ENCODE results near the gene TNK1. TPM values are rescaled to one million over a fixed set of nuclear protein-coding genes. Genes with fewer than 3 reads are reported as not detected.
"Not testable (repeated sequence)": the region's sequence is repeated elsewhere in the genome, so short reads cannot be mapped to it uniquely, and the experiment has no call there.

Gene TNK1
- total and polyA plus RNA-seq, 2 experiments from 2014 or later = 8.4 to 8.9 TPM

DNA sequence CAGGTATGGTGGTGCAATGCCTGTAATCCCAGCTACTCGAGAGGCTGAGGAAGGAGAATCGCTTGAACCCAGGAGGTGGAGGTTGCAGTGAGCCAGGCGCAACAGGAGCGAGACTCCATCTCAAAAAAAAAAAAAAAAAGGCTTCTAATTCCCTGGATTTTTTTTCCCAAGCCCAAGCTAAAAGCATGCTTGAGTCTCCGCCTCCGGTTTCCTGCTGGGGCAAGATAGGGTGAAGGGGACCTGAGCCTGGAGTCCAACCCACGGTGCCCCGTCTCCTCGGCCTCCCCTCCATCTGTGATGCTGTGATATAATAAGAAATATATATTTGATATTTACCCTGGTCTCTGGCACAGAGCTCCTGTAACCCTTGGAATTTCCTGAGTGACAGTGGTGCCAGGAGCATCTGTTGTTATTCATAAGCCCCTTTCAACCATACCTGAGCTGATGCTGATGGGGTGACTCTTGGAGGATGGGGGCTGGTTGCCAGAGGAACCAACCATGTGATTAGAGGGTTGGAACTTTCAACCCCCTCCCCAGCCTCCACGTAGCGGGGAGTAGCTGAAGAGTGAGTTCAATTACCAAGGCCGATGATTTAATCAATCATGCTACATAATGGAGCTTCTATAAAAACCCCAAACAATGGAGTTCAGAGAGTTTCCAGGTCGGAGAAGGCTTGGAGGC, 12.8 kb upstream of the TNK1 start:
- Histone ChIP-seq H3K4me2 (no peak overlapping the region), H3K9me3 (ENCODE audit: low read depth) (no peaks in the 10 kb centered on the region), H3K4me1 (ENCODE audit: insufficient read depth) (no peaks in the 10 kb centered on the region), H3K79me2 (no peaks in the 10 kb centered on the region), H3K36me3 (replicated peaks; ENCODE audit: insufficient read depth, low read depth) (no peaks in the 10 kb centered on the region), H3K27ac (no peak overlapping the region), H3K9me2 (replicated peaks; ENCODE audit: insufficient read depth) (no peaks in the 10 kb centered on the region), H3K4me3 (no peak overlapping the region), H4K20me1 (ENCODE audit: insufficient read depth, poor library complexity, severe bottlenecking) (no peaks in the 10 kb centered on the region), H3K27me3 (no peaks in the 10 kb centered on the region), H2AFZ (no peak overlapping the region)
- no peak for DNase-seq (ENCODE audit: low spot score)
- 78% methylated on average over 11 of the region's 13 CpGs for WGBS (ENCODE audit: low lambda C conversion rate, missing lambda C conversion rate)
- TF ChIP-seq EZH2phosphoT487 (IDR thresholded peaks at IDR 0.05; ENCODE audit: low read depth, severe bottlenecking, unreplicated experiment) (no peak), EZH2 (IDR thresholded peaks at IDR 0.05; ENCODE audit: borderline replicate concordance) (no peak)
- TF ChIP-seq, protein P1, sequence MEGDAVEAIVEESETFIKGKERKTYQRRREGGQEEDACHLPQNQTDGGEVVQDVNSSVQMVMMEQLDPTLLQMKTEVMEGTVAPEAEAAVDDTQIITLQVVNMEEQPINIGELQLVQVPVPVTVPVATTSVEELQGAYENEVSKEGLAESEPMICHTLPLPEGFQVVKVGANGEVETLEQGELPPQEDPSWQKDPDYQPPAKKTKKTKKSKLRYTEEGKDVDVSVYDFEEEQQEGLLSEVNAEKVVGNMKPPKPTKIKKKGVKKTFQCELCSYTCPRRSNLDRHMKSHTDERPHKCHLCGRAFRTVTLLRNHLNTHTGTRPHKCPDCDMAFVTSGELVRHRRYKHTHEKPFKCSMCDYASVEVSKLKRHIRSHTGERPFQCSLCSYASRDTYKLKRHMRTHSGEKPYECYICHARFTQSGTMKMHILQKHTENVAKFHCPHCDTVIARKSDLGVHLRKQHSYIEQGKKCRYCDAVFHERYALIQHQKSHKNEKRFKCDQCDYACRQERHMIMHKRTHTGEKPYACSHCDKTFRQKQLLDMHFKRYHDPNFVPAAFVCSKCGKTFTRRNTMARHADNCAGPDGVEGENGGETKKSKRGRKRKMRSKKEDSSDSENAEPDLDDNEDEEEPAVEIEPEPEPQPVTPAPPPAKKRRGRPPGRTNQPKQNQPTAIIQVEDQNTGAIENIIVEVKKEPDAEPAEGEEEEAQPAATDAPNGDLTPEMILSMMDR (IDR thresholded peaks at IDR 0.05; ENCODE audit: poor library complexity) = no peak

DNA sequence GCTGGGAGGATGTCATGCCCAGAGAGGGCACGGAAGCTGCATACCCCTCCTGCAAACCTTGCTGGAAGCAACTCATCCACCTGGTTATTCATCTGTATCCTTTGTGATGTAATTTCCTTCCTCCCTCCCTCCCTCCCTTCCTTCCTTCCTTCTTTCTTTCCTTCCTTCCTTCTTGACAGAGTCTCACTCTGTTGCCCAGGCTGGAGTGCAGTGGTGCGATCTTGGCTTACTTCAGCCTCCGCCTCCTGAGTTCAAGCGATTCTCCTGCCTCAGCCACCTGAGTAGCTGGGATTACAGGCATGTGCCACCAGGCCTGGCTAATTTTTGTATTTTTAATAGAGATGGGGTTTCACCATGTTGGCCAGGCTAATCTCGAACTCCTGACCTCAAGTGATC, 12.3 kb upstream of the TNK1 start:
- DNase-seq (ENCODE audit: low spot score); H3K36me3 ChIP-seq (replicated peaks; ENCODE audit: insufficient read depth, low read depth); H3K27me3 ChIP-seq; H3K4me2 ChIP-seq; H3K27ac ChIP-seq; H4K20me1 ChIP-seq (ENCODE audit: insufficient read depth, poor library complexity, severe bottlenecking); H3K4me3 ChIP-seq; H2AFZ ChIP-seq; H3K79me2 ChIP-seq; H3K9me2 ChIP-seq (replicated peaks; ENCODE audit: insufficient read depth); H3K9me3 ChIP-seq (ENCODE audit: low read depth); H3K4me1 ChIP-seq (ENCODE audit: insufficient read depth): not testable (repeated sequence)
- WGBS (ENCODE audit: low lambda C conversion rate, missing lambda C conversion rate) = 96% methylated on average over 5 of the region's 5 CpGs

DNA sequence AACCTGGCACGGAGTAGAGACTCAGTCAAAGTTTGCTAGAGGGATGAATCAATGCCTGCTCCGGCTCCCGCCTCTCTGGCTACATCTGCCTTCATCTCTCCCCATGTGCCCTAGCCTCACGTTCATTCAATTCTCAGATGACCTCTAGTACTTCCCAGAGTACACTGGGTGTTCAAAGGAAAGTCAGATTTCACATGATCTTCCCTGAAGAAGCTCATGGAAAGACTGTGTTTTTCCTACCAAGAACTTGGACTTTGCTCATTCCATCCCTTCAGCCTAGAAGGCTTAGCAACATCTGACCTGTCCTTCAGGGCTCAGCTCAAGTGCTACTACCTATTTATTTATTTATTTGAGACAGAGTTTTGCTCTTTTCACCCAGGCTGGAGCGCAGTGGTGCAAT, 11.1 kb upstream of the TNK1 start:
- no peak overlapping the region for H3K4me2 ChIP-seq
- H3K4me3 ChIP-seq = no peak overlapping the region
- peak; percentile 34 for DNase-seq (ENCODE audit: low spot score)
- H3K36me3 ChIP-seq (replicated peaks; ENCODE audit: insufficient read depth, low read depth) = no peaks in the 10 kb centered on the region
- H2AFZ ChIP-seq = no peak overlapping the region
- no peaks in the 10 kb centered on the region for H4K20me1 ChIP-seq (ENCODE audit: insufficient read depth, poor library complexity, severe bottlenecking)
- H3K4me1 ChIP-seq (ENCODE audit: insufficient read depth) = no peaks in the 10 kb centered on the region
- H3K9me2 ChIP-seq (replicated peaks; ENCODE audit: insufficient read depth) = no peaks in the 10 kb centered on the region
- H3K27me3 ChIP-seq = no peaks in the 10 kb centered on the region
- H3K27ac ChIP-seq = no peak overlapping the region
- no peaks in the 10 kb centered on the region for H3K79me2 ChIP-seq
- H3K9me3 ChIP-seq (ENCODE audit: low read depth) = no peaks in the 10 kb centered on the region
- WGBS (ENCODE audit: low lambda C conversion rate, missing lambda C conversion rate) = 84% methylated on average over 5 of the region's 5 CpGs
- no peak for TF ChIP-seq EZH2 (IDR thresholded peaks at IDR 0.05; ENCODE audit: borderline replicate concordance)
- TF ChIP-seq, protein P1 (IDR thresholded peaks at IDR 0.05; ENCODE audit: poor library complexity) = no peak
- no peak for TF ChIP-seq EZH2phosphoT487 (IDR thresholded peaks at IDR 0.05; ENCODE audit: low read depth, severe bottlenecking, unreplicated experiment)

DNA sequence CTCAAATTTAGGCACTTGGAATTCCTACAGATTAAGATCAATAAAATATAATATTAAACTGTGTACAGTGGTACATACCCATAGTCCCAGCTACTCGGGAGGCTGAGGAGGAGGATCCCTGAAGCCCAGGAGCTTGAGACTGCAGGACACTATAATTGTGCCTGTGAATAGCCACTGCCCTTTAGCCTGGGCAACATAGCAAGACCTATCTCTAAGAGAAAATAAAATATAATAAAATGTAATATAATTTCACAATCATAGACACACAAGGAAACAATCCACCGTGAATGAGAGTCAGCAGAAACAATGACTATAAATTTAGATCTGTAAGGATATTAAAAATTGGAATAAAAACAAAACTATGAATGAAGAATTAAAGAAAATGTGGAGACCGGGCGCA, 10.0 kb upstream of the TNK1 start:
- DNase-seq (ENCODE audit: low spot score) = no peak
- H3K4me3 ChIP-seq = no peak overlapping the region
- H4K20me1 ChIP-seq (ENCODE audit: insufficient read depth, poor library complexity, severe bottlenecking) = no peaks in the 10 kb centered on the region
- no peaks in the 10 kb centered on the region for H3K4me1 ChIP-seq (ENCODE audit: insufficient read depth)
- H3K27ac ChIP-seq = no peak overlapping the region
- TF ChIP-seq EZH2 (IDR thresholded peaks at IDR 0.05; ENCODE audit: borderline replicate concordance) (no peak), EZH2phosphoT487 (IDR thresholded peaks at IDR 0.05; ENCODE audit: low read depth, severe bottlenecking, unreplicated experiment) (no peak)
- TF ChIP-seq, protein P1 (IDR thresholded peaks at IDR 0.05; ENCODE audit: poor library complexity) = no peak
- H3K79me2 ChIP-seq = no peaks in the 10 kb centered on the region
- no peak overlapping the region for H3K4me2 ChIP-seq
- H2AFZ ChIP-seq = no peak overlapping the region
- H3K9me2 ChIP-seq (replicated peaks; ENCODE audit: insufficient read depth) = no peaks in the 10 kb centered on the region
- H3K9me3 ChIP-seq (ENCODE audit: low read depth) = no peaks in the 10 kb centered on the region
- no peaks in the 10 kb centered on the region for H3K27me3 ChIP-seq
- WGBS (ENCODE audit: low lambda C conversion rate, missing lambda C conversion rate) = 89% methylated on average over 4 of the region's 4 CpGs
- H3K36me3 ChIP-seq (replicated peaks; ENCODE audit: insufficient read depth, low read depth) = no peaks in the 10 kb centered on the region
